Psoas muscle (tissue), 8 donors: ENCODE measurements around the gene DNAJC5G. TPM values are rescaled to one million over a fixed set of nuclear protein-coding genes. Genes with fewer than 3 reads are reported as not detected.

ENCODE experiments used
- ATAC-seq, 4 donors: fragments of 200-7000 bp; cut with Tn5 transposase; one replicate each; pipeline ENCODE4 v1.9.1; 2020; ENCODE audit warnings: moderate library complexity in 3 of 4, mild to moderate bottlenecking in 2 of 4
- DNase-seq, 2 donors: peaks; one replicate each; pipeline ENCODE4 v3.0.0-alpha.2; 2020
- H3K27ac ChIP-seq: fragments of 200-600 bp; one replicate; pipeline ENCODE4 v1.8.0; 2022
- H3K27me3 ChIP-seq, 3 donors: fragments of 200-600 bp in 1 of 3; one replicate each; pipeline versions ENCODE4 v1.6.1 to v1.8.0; 2013 to 2022; ENCODE audit warnings: low read length in 2 of 3, mild to moderate bottlenecking in 2 of 3, moderate library complexity in 1 of 3; ENCODE audit not compliant: insufficient read depth in 3 of 3
- H3K36me3 ChIP-seq, 2 donors: fragments of 200-600 bp in 1 of 2; one replicate each; pipeline versions ENCODE4 v1.6.1 to v1.8.0; 2013 to 2022; ENCODE audit warnings: low read depth in 1 of 2, mild to moderate bottlenecking in 1 of 2, moderate library complexity in 1 of 2; ENCODE audit not compliant: insufficient read depth in 1 of 2
- H3K4me1 ChIP-seq: fragments of 200-600 bp; one replicate; pipeline ENCODE4 v1.8.0; 2022
- H3K4me3 ChIP-seq: fragments of 200-600 bp; one replicate; pipeline ENCODE4 v1.8.0; 2022; ENCODE audit warnings: mild to moderate bottlenecking
- H3K9me3 ChIP-seq: fragments of 200-600 bp; one replicate; pipeline ENCODE4 v1.8.0; 2022
- WGBS, 3 donors: extraction: QIAGEN DNeasy Blood & Tissue Kit; methylation state at CpG; one replicate each; pipeline versions ENCODE4 v1.1.6 to v1.1.7; 2013; 5-methylcytosine and 5-hydroxymethylcytosine counted together
- intact Hi-C, 2 donors: fragments of 100-400 bp; cut with DNase I; formaldehyde crosslinking; loops; one replicate each; pipeline versions ENCODE4 v1.11.0 to v1.14.2; 2022
- polyA plus RNA-seq, 3 donors: library from polyadenylated mRNA; stranded (reverse); fragments of 200-250 nt; gene quantifications; one replicate each; pipeline ENCODE4 v1.2.3, GENCODE V29; 2013
- total RNA-seq, 4 donors: library from RNA; stranded (reverse); fragmentation: NEBNext Ultra II Directional in 2 of 4; extraction: Animal tissue kit (Norgen Biotek cat#: 25700) in 2 of 4; gene quantifications; one replicate each; pipeline versions ENCODE4 v1.2.1 to v1.2.4, GENCODE V29; 2021 to 2023
- TF ChIP-seq, protein P1 (sequence below): fragments of 200-600 bp; IDR thresholded peaks from one replicate; pipeline ENCODE4 v1.8.0; 2022; ENCODE audit warnings: antibody characterized with exemption
- donor health status: healthy with polysubstance abuse.
- donor health status: DM: no; HTN: no; CAD: no; lungs with moderate emphysema.
- donor health status: Bipolar disorder and iron deficiency.
- donor health status: healthy.
- donor health status: DM: yes; HTN: yes; CAD: no.
- donor health status: DM: no; HTN: no; CAD: no.
- donor health status: DM: no; HTN: no; CAD: no.
- donor health status: DM: yes; HTN: yes; CAD: no.

DNAJC5G gene
- total and polyA plus RNA-seq, 7 donors, result not detected

GRCh38 chr2:27249159-27249890 is 25.9 kb upstream of the DNAJC5G start:
- no peaks in the 10 kb centered on the region for H3K9me3 ChIP-seq
- intact Hi-C loops, result no loop called here
- ATAC-seq (peak in 1 of 4 donors; percentile 5), DNase-seq (no peak)
- TF ChIP-seq, protein P1, sequence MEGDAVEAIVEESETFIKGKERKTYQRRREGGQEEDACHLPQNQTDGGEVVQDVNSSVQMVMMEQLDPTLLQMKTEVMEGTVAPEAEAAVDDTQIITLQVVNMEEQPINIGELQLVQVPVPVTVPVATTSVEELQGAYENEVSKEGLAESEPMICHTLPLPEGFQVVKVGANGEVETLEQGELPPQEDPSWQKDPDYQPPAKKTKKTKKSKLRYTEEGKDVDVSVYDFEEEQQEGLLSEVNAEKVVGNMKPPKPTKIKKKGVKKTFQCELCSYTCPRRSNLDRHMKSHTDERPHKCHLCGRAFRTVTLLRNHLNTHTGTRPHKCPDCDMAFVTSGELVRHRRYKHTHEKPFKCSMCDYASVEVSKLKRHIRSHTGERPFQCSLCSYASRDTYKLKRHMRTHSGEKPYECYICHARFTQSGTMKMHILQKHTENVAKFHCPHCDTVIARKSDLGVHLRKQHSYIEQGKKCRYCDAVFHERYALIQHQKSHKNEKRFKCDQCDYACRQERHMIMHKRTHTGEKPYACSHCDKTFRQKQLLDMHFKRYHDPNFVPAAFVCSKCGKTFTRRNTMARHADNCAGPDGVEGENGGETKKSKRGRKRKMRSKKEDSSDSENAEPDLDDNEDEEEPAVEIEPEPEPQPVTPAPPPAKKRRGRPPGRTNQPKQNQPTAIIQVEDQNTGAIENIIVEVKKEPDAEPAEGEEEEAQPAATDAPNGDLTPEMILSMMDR, result no peak
- no peak overlapping the region for H3K4me3 ChIP-seq
- no peak overlapping the region for H3K27ac ChIP-seq
- peaks cover 7% of the 10 kb centered on the region for H3K4me1 ChIP-seq
- peaks cover 0 to 7% of the 10 kb centered on the region in 2 donors for H3K36me3 ChIP-seq
- 54 to 55% (median 54%) methylated on average over 12 of the region's 12 CpGs for WGBS, 3 donors
- no peaks in the 10 kb centered on the region for H3K27me3 ChIP-seq

- intact Hi-C loops, result loop anchor here (2.0 kb wide), 2 partner anchors 29 to 53 kb away; no protein-coding TSS in a partner anchor
- ATAC-seq (peak; percentile 86 to 92 (median 89)), DNase-seq (peak; percentile 57 to 81)
- WGBS, 3 donors, result 15 to 27% (median 20%) methylated on average over 18 to 22 of the region's 22 CpGs
- TF ChIP-seq, protein P1, result peak; percentile 77
- Histone ChIP-seq H3K27ac (no peak overlapping the region), H3K36me3 (no peaks in the 10 kb centered on the region), H3K4me1 (peaks cover 7% of the 10 kb centered on the region), H3K4me3 (no peak overlapping the region), H3K9me3 (no peaks in the 10 kb centered on the region), H3K27me3 (no peaks in the 10 kb centered on the region)
These were observed 25.2 kb upstream of the DNAJC5G start for GRCh38 chr2:27249891-27250651.

DNA sequence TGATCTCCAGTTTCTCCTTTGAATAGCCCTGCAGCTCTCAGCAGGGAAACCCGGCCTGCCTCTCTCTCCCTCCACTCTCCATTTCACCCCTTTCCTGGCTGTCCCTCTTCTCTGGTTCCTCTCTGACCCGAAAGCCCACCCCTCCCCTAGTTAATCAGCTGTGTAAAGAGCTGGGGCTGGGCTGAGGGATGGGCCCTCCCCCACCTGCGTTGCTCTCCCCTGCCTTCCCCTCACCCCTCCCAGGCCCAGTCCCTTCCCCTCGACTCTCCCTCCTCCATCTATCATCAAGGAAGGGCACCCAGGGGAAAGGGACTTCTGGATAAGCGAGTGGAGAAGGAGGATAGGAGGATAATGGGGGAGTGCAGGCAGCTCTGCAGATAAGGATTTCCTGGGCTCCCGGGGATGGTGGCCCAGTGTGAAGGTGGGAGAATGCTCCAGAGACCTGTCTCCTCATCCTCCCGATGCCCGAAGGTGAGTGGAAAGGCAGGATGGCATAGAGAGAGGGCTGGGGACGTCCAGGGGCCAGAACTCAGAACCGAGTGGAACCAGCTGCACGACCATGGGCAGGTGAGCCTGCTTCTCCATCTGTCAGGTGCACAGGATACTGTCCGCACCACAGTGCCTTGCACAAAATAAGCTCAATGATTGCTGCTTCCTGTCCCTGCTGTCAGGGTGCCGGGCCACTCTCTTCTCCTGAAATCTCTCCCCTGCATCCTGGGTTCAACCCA is 24.4 kb upstream of the DNAJC5G start:
- no peak overlapping the region for H3K4me3 ChIP-seq
- TF ChIP-seq, protein P1, result no peak
- intact Hi-C loops, result loop anchor here (2.0 kb wide), 2 partner anchors 28 to 52 kb away; no protein-coding TSS in a partner anchor
- no peaks in the 10 kb centered on the region for H3K27me3 ChIP-seq
- no peak for ATAC-seq
- no peak overlapping the region for H3K27ac ChIP-seq
- H3K36me3 ChIP-seq, result no peaks in the 10 kb centered on the region
- DNase-seq, result no peak
- H3K9me3 ChIP-seq, result no peaks in the 10 kb centered on the region
- H3K4me1 ChIP-seq, result peaks cover 7% of the 10 kb centered on the region
- WGBS, 3 donors, result 52 to 58% (median 57%) methylated on average over 13 of the region's 13 CpGs

GRCh38 chr2:27251766-27252165 is 23.5 kb upstream of the DNAJC5G start:
- 61 to 73% (median 62%) methylated on average over 13 of the region's 13 CpGs for WGBS, 3 donors

More at GRCh38 chr2:27251766-27252165, 23.5 kb upstream of the DNAJC5G start:
- Histone ChIP-seq H3K27ac (no peak overlapping the region), H3K27me3 (peaks cover 0 to 3% (median 0%) of the 10 kb centered on the region in 3 donors), H3K4me1 (peaks cover 7% of the 10 kb centered on the region), H3K9me3 (no peaks in the 10 kb centered on the region), H3K4me3 (no peak overlapping the region), H3K36me3 (no peaks in the 10 kb centered on the region)
- no peak for DNase-seq
- TF ChIP-seq, protein P1, result no peak
- intact Hi-C loops, result loop anchor here (2.0 kb wide), 2 partner anchors 27 to 51 kb away; no protein-coding TSS in a partner anchor
- ATAC-seq, result no peak
